Tibial artery (tissue), 4 donors: ENCODE data around the gene AUNIP.

Experiments used
- DNase-seq, 2 donors: peaks; one replicate each; pipeline ENCODE4 v3.0.0-alpha.2; 2019
- H3K27ac ChIP-seq, 2 donors: fragments of 200-600 bp; sonication (generic) in 1 of 2; 1 replicate in 1 of 2; 2 replicates in 1 of 2; pipeline ENCODE4 v1.5.1; 2018 to 2019; ENCODE audit warnings: mild to moderate bottlenecking in 1 of 2
- H3K27me3 ChIP-seq, 2 donors: fragments of 200-600 bp; sonication (generic) in 1 of 2; one replicate each; pipeline versions ENCODE4 v1.5.1 to v1.6.0; 2016 to 2019
- H3K36me3 ChIP-seq, 3 donors: fragments of 200-600 bp; sonication (generic) in 2 of 3; one replicate each; pipeline ENCODE4 v1.5.1; 2016 to 2019; ENCODE audit warnings: mild to moderate bottlenecking in 2 of 3
- H3K4me1 ChIP-seq, 4 donors: fragments of 200-600 bp; sonication (generic) in 2 of 4; 1 replicate in 3 of 4; 2 replicates in 1 of 4; pipeline ENCODE4 v1.5.1; 2016 to 2019
- H3K4me3 ChIP-seq, 2 donors: fragments of 200-600 bp; sonication (generic) in 1 of 2; 1 replicate in 1 of 2; 2 replicates in 1 of 2; pipeline ENCODE4 v1.5.1; 2018 to 2019; ENCODE audit warnings: mild to moderate bottlenecking in 2 of 2
- H3K9me3 ChIP-seq, 3 donors: fragments of 200-600 bp; sonication (generic) in 1 of 3; one replicate each; pipeline ENCODE4 v1.5.1; 2016 to 2019
- intact Hi-C: fragments of 100-400 bp; cut with DNase I; formaldehyde crosslinking; loops from one replicate; pipeline ENCODE4 v1.15.0; 2023; ENCODE audit warnings: low total_unique reads
- TF ChIP-seq, protein P1 (sequence below), 2 experiments: fragments of 200-600 bp in 1 of 2; fragments of 450-650 bp in 1 of 2; IDR thresholded peaks; one replicate each; pipeline ENCODE4 v1.5.1; 2017 to 2019; ENCODE audit warnings: antibody characterized with exemption in 2 of 2, mild to moderate bottlenecking in 1 of 2, moderate library complexity in 1 of 2

Gene AUNIP

DNA sequence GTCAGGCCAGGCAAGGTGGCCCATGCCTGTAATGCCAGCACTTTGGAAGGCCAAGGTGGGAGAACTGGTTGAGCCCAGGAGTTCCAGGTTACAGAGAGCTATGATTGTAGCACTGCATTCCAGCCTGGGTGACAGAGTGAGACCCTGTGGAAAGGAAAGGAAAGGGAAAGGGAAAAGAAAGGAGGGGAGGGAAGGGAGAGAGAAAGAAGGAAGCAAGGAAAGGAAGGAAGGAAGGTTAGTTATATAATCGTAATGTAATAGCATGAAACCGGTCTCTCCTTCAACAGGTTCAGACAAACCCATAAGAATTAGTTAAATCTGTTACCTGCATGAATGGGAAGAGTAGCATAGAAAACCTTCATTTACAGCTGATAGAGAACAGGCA, 17.4 kb upstream of the AUNIP start:
- Histone ChIP-seq H3K4me1 (peaks cover 0 to 27% (median 18%) of the 10 kb centered on the region in 4 donors), H3K9me3 (no peaks in the 10 kb centered on the region), H3K27me3 (no peaks in the 10 kb centered on the region), H3K27ac (peak overlapping the region; percentile 76 to 88), H3K4me3 (no peak overlapping the region), H3K36me3 (no peaks in the 10 kb centered on the region)
- intact Hi-C loops, result no loop called here
- TF ChIP-seq, protein P1, sequence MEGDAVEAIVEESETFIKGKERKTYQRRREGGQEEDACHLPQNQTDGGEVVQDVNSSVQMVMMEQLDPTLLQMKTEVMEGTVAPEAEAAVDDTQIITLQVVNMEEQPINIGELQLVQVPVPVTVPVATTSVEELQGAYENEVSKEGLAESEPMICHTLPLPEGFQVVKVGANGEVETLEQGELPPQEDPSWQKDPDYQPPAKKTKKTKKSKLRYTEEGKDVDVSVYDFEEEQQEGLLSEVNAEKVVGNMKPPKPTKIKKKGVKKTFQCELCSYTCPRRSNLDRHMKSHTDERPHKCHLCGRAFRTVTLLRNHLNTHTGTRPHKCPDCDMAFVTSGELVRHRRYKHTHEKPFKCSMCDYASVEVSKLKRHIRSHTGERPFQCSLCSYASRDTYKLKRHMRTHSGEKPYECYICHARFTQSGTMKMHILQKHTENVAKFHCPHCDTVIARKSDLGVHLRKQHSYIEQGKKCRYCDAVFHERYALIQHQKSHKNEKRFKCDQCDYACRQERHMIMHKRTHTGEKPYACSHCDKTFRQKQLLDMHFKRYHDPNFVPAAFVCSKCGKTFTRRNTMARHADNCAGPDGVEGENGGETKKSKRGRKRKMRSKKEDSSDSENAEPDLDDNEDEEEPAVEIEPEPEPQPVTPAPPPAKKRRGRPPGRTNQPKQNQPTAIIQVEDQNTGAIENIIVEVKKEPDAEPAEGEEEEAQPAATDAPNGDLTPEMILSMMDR (IDR thresholded peaks at IDR 0.05), result no peak
- no peak for DNase-seq

DNA sequence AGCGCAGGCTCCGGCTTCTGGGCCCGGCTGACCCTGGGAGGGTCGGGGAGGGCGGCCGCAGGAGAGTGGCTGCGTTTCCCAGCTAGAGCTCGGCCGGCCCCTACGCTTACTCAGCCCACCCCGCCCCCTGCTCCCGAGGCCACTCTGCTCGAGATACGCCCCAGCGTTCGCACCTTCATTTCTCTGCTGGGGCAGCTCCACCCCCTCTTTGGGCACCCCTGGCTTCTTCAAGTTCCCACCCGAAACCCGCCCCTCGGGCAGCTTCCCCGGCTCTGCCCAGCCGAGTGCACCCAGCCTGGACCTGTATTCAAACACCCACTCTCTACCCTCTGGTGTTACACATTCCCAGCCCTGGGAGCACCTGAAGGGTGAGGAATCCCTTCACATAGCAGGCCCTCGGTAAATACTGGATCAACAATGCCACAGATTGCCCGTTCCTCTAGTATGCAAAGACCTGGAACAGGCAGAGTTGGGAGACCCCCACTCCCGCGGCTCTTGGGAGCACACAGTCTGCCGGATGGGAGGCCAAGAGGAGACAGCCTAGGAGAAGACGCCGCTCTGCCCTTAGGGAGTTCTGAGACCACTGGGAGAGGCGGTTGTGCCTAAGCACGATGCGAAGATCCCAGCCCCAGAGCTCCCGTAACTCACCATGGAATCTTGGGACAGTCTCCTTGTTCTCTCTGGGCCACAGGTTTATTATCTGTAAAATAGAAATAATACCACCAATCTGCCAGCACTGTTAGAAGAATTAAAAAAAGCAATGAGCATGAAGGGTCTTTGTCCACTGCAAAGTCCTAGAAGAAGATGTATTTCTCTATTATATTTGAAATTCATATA, 16.8 kb upstream of the AUNIP start:
- TF ChIP-seq, protein P1 (IDR thresholded peaks at IDR 0.05), result no peak
- intact Hi-C loops, result no loop called here
- H3K4me1 ChIP-seq, result peaks cover 0 to 30% (median 18%) of the 10 kb centered on the region in 4 donors
- no peaks in the 10 kb centered on the region for H3K27me3 ChIP-seq
- H3K27ac ChIP-seq, result peak overlapping the region; percentile 76 to 88
- H3K9me3 ChIP-seq, result no peaks in the 10 kb centered on the region
- peak overlapping the region; percentile 73 to 77 for H3K4me3 ChIP-seq
- DNase-seq, result no peak
- no peaks in the 10 kb centered on the region for H3K36me3 ChIP-seq

DNA sequence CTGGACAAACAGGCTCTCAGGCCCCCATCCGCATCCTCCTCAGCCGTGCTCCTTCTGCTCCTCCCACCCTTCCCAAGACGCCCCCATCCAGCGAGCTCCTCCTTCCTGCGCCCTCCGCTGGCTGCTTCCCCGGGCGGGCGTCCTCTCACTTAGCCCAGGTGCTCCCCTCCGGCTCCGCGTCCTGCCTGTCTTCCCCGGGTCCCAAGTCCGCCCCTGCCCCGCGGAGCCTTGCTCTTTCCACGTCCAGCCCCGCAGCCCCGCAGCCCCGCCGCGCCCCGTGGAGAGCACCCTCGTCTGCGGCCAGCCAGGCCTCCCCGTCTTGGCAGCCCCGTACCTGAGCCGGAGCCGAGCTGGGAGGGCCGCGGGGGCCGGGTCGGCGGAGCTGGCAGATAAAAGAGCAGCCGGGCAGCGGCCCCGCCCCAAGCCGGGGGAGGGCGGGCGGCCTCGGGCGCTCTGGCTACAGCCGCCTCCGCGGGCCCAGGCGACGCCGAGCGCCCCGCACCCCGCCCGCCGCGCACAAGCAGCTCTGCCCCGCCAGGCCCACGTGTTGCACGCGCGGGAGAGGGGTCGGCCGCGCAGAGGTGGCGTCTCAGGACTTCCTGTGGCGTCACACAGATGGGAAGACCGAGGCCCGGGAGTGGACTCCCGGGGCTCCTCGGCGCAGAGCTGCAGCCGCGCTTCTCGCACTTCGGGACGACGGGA, 16.0 kb upstream of the AUNIP start, which contains the start of gene PAQR7:
TSS of gene PAQR7 (minus strand) at position 555 of the 702 bp plus-strand sequence. CDS start 11,869 bp downstream, outside the sequence.
- intact Hi-C loops, result no loop called here
- H3K4me1 ChIP-seq, result peaks cover 0 to 30% (median 18%) of the 10 kb centered on the region in 4 donors

DNA sequence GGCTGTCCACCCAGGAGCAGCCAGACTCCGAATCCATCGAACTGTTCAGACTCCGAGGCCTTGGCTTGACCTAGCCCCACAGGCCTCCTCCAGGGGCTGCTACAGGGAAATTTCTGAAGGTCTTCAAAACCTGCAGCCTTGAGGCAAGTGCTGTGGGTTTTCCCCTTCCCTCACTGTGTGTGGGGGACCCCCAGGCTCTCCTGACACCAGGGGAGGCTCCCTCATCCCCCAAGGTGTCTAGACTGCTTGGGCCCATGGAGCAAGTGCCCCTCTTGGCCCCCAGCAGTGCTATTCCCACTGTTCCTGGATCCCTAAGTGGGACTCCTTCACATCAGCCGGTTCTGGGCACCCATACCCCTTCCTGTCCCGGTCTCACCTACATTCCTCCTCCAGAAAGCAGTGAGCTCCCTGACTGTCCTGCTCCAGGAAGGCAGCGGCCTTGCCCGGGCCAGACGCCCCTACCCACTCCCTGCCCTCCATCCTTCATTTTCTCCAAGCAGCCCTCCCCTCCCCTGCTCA, 15.4 kb upstream of the AUNIP start:
- intact Hi-C loops, result no loop called here
- peak overlapping the region; percentile 76 to 88 for H3K27ac ChIP-seq
- DNase-seq, result no peak

More for the DNA sequence above, 16.0 kb upstream of the AUNIP start, which contains the start of gene PAQR7:
- H3K4me3 ChIP-seq, result peak within 1 kb of the TSS; percentile 73 to 77
- no peaks in the 10 kb centered on the region for H3K9me3 ChIP-seq
- H3K36me3 ChIP-seq, result peaks cover 0 to 2% (median 2%) of the 10 kb centered on the region in 3 donors
- TF ChIP-seq, protein P1 (IDR thresholded peaks at IDR 0.05), result no peak
- DNase-seq, result peak; percentile 80 to 88
- H3K27me3 ChIP-seq, result no peaks in the 10 kb centered on the region
- H3K27ac ChIP-seq, result peak within 1 kb of the TSS; percentile 76 to 88

DNA sequence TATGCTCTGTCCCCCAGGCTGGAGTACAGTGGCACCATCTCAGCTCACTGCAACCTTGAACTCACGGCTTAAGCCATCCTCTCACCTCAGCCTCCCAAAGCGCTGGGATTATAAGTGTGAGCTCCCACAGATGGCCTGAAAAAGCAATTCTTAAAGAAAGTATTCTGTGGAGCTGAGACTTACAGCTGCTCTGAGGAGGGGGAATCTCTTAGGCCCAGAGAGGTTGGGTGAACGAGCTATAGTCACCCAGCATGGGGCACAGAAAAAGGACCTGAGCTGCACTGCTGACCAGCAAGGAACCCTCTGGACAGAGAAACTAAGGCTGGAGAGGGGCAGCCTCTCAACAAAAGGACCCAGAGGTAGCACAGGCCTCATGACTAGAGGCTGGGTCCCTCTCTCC, 15.0 kb upstream of the AUNIP start:
- Histone ChIP-seq H3K27me3 (no peaks in the 10 kb centered on the region), H3K4me1 (peaks cover 0 to 30% (median 18%) of the 10 kb centered on the region in 4 donors), H3K27ac (peak overlapping the region in 1 of 2 donors; percentile 76), H3K9me3 (no peaks in the 10 kb centered on the region), H3K36me3 (peaks cover 2 to 13% (median 3%) of the 10 kb centered on the region in 3 donors), H3K4me3 (peak overlapping the region in 1 of 2 donors; percentile 77)
- DNase-seq, result no peak
- TF ChIP-seq, protein P1 (IDR thresholded peaks at IDR 0.05), result no peak
- intact Hi-C loops, result no loop called here

More for the DNA sequence above, 15.4 kb upstream of the AUNIP start:
- Histone ChIP-seq H3K4me1 (peaks cover 0 to 30% (median 18%) of the 10 kb centered on the region in 4 donors), H3K36me3 (peaks cover 0 to 8% (median 3%) of the 10 kb centered on the region in 3 donors), H3K4me3 (peak overlapping the region; percentile 73 to 77), H3K27me3 (no peaks in the 10 kb centered on the region), H3K9me3 (no peaks in the 10 kb centered on the region)
- TF ChIP-seq, protein P1 (IDR thresholded peaks at IDR 0.05), result no peak
